Endodermal cell (in vitro differentiated cells): ENCODE results near the gene CNTN1. TPM values are rescaled to one million over a fixed set of nuclear protein-coding genes. Genes with fewer than 3 reads are reported as not detected.

Experiments used
- DNase-seq: peaks from one replicate; pipeline ENCODE4 v3.0.0-alpha.2; 2017
- H3K27ac ChIP-seq: 2 replicates; pipeline ENCODE4 v1.5.1; 2013; ENCODE audit warnings: mild to moderate bottlenecking, low read depth, low read length, moderate library complexity
- H3K27me3 ChIP-seq: 2 replicates; pipeline ENCODE4 v1.6.1; 2013; ENCODE audit warnings: mild to moderate bottlenecking, low read length, moderate library complexity; ENCODE audit not compliant: insufficient read depth, control insufficient read depth, poor library complexity, severe bottlenecking
- H3K36me3 ChIP-seq: 2 replicates; pipeline ENCODE4 v1.7.0; 2013; ENCODE audit warnings: mild to moderate bottlenecking, low read length, moderate library complexity; ENCODE audit not compliant: control insufficient read depth, insufficient read depth
- H3K4me1 ChIP-seq: one replicate; pipeline ENCODE4 v1.7.0; 2013; ENCODE audit warnings: low read length; ENCODE audit not compliant: control insufficient read depth, insufficient read depth
- H3K4me3 ChIP-seq: 2 replicates; pipeline ENCODE4 v1.5.1; 2013; ENCODE audit warnings: mild to moderate bottlenecking, low read length, moderate library complexity
- H3K9ac ChIP-seq: 2 replicates; pipeline ENCODE4 v1.6.1; 2013; ENCODE audit warnings: mild to moderate bottlenecking, low read length, moderate library complexity; ENCODE audit not compliant: poor library complexity, severe bottlenecking; ENCODE audit errors: extremely low read depth
- H3K9me3 ChIP-seq: 2 replicates; pipeline ENCODE4 v1.6.1; 2013; ENCODE audit warnings: mild to moderate bottlenecking, low read length, moderate library complexity; ENCODE audit not compliant: control insufficient read depth
- H3K27ac Mint-ChIP-seq: 2 replicates; pipeline ENCODE4 v1.8.0; 2020; ENCODE audit warnings: mixed read lengths
- H3K27me3 Mint-ChIP-seq: 2 replicates; pipeline ENCODE4 v1.8.0; 2021; ENCODE audit warnings: mild to moderate bottlenecking, mixed read lengths; ENCODE audit not compliant: insufficient read depth
- H3K36me3 Mint-ChIP-seq: 2 replicates; pipeline ENCODE4 v1.8.0; 2020; ENCODE audit warnings: low read depth, mixed read lengths
- H3K4me1 Mint-ChIP-seq: 2 replicates; pipeline ENCODE4 v1.8.0; 2020; ENCODE audit warnings: mixed read lengths
- H3K4me3 Mint-ChIP-seq: 2 replicates; pipeline ENCODE4 v1.8.0; 2020; ENCODE audit warnings: mild to moderate bottlenecking, moderate library complexity, mixed read lengths
- H3K9me3 Mint-ChIP-seq: 2 replicates; pipeline ENCODE4 v1.8.0; 2020; ENCODE audit warnings: mild to moderate bottlenecking, mixed read lengths
- WGBS, 2 experiments: methylation state at CpG; one replicate each; pipeline versions ENCODE4 v1.1.5 to v1.1.7; 2013; ENCODE audit warnings: missing lambda C conversion rate in 2 of 2, mixed read lengths in 1 of 2; ENCODE audit not compliant: insufficient coverage in 1 of 2, insufficient read length in 1 of 2; 5-methylcytosine and 5-hydroxymethylcytosine counted together
- total RNA-seq, 2 donors: library from RNA; stranded (reverse); fragmentation: NEBNext Ultra II Directional in 1 of 2; extraction: Animal tissue kit (Norgen Biotek cat#: 25700) in 1 of 2; gene quantifications; 2 replicates in 1 of 2; 3 replicates in 1 of 2; pipeline ENCODE4 v1.2.1, GENCODE V29; 2021
- TF ChIP-seq, protein P1 (sequence below): fragments of 200-600 bp; sonication (generic); conservative IDR thresholded peaks from 2 replicates; pipeline ENCODE4 v1.5.0; 2021; ENCODE audit warnings: antibody characterized with exemption, mild to moderate bottlenecking

The CNTN1 gene
- total RNA-seq, 2 donors from 2014 or later, result 8.4 to 8.6 TPM

DNA sequence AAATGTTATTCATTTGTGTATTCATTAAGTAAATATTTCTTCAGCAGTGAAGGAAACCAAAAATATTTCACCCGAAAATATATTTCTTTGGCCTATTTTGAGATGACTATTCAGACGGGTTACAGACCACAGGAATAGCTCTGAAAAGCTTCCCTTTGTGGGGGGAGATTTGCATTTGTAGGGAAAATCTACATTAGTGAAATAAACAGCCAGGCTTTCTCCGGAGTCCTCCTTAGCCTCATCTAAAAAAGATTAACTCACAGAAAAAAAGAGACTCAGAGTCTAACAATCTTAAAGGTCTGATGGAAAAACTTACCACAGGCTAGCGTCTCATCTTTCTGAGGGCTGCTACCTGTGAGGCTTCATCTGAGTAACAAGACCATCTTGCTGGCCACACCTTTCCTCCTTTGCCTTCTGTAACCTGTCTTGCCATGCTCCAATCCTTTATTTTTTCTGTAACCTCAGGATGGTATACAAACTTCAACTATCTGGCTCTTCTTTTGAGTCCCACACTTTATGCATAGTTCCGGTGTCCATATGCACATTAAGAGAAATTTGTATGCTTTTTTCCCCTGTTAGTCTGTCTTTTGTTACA, 100.7 kb downstream of the CNTN1 start:
- Mint-ChIP-seq H3K4me1 (peaks cover 10% of the 10 kb centered on the region), H3K27ac (no peak overlapping the region), H3K27me3 (no peaks in the 10 kb centered on the region), H3K9me3 (no peaks in the 10 kb centered on the region), H3K4me3 (no peak overlapping the region), H3K36me3 (no peaks in the 10 kb centered on the region)
- no peak overlapping the region for H3K4me3 ChIP-seq
- H3K27me3 ChIP-seq, result no peaks in the 10 kb centered on the region
- no peaks in the 10 kb centered on the region for H3K4me1 ChIP-seq
- no peaks in the 10 kb centered on the region for H3K36me3 ChIP-seq
- DNase-seq, result no peak
- 65 to 69% methylated on average over 4 to 5 of the region's 5 CpGs for WGBS, 2 experiments
- no peak overlapping the region for H3K9ac ChIP-seq
- TF ChIP-seq, protein P1, sequence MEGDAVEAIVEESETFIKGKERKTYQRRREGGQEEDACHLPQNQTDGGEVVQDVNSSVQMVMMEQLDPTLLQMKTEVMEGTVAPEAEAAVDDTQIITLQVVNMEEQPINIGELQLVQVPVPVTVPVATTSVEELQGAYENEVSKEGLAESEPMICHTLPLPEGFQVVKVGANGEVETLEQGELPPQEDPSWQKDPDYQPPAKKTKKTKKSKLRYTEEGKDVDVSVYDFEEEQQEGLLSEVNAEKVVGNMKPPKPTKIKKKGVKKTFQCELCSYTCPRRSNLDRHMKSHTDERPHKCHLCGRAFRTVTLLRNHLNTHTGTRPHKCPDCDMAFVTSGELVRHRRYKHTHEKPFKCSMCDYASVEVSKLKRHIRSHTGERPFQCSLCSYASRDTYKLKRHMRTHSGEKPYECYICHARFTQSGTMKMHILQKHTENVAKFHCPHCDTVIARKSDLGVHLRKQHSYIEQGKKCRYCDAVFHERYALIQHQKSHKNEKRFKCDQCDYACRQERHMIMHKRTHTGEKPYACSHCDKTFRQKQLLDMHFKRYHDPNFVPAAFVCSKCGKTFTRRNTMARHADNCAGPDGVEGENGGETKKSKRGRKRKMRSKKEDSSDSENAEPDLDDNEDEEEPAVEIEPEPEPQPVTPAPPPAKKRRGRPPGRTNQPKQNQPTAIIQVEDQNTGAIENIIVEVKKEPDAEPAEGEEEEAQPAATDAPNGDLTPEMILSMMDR, result no peak
- H3K9me3 ChIP-seq, result no peaks in the 10 kb centered on the region
- H3K27ac ChIP-seq, result no peak overlapping the region

DNA sequence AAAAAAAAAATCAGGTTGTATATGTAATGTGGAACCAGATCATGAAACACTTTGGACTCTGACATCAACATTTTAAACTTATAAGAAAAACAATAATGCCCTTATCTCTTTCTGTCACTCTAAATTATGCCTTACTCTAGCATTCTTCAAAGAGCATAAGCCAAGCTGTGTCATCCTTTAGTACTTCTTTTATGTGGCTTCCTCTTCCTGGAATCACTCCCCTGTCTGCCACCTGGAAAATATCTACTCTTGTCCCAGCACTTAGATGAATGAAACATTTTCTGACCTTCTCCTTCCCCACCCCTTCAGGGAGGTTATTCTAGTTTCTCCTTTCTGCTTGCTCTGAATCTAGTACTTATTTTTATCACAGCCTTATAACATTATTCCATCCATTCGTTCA, 101.2 kb downstream of the CNTN1 start:
- no peaks in the 10 kb centered on the region for H3K9me3 Mint-ChIP-seq
- H3K27me3 ChIP-seq, result no peaks in the 10 kb centered on the region
- no peak overlapping the region for H3K9ac ChIP-seq
- H3K4me3 Mint-ChIP-seq, result no peak overlapping the region
- DNase-seq, result no peak
- peaks cover 10% of the 10 kb centered on the region for H3K4me1 Mint-ChIP-seq
- H3K4me1 ChIP-seq, result no peaks in the 10 kb centered on the region
- no peaks in the 10 kb centered on the region for H3K9me3 ChIP-seq
- H3K4me3 ChIP-seq, result no peak overlapping the region
- WGBS, 2 experiments, result no CpG with 5 or more reads among the region's 1 CpG
- no peaks in the 10 kb centered on the region for H3K36me3 ChIP-seq
- no peaks in the 10 kb centered on the region for H3K36me3 Mint-ChIP-seq
- TF ChIP-seq, protein P1, result no peak
- no peak overlapping the region for H3K27ac Mint-ChIP-seq
- no peak overlapping the region for H3K27ac ChIP-seq
- no peaks in the 10 kb centered on the region for H3K27me3 Mint-ChIP-seq

DNA sequence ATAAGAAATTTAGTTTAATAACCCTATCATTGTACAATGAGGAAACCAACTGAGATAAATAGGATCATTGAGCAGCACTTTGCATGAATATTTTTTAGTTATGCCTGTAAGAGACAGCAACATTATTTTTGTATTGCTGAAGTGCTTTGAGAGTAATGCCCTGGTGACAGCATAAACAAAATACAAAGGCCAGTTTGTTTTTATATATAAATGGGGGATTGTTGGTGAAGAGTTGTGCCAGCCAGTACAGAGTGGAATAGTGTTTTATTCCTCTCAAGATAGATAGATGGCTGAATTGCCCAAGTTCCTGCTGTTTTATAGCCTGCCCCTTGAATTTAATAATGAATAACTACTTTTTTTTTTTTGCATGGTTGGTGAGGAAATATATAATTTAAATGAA, 101.8 kb downstream of the CNTN1 start:
- no peak for DNase-seq
- Mint-ChIP-seq H3K36me3 (no peaks in the 10 kb centered on the region), H3K4me3 (no peak overlapping the region), H3K27ac (no peak overlapping the region), H3K9me3 (no peaks in the 10 kb centered on the region), H3K4me1 (peaks cover 10% of the 10 kb centered on the region), H3K27me3 (no peaks in the 10 kb centered on the region)
- Histone ChIP-seq H3K9ac (no peak overlapping the region), H3K9me3 (no peaks in the 10 kb centered on the region), H3K27ac (no peak overlapping the region), H3K4me1 (no peaks in the 10 kb centered on the region), H3K36me3 (no peaks in the 10 kb centered on the region), H3K27me3 (no peaks in the 10 kb centered on the region), H3K4me3 (no peak overlapping the region)
- TF ChIP-seq, protein P1, result no peak
